Measurements from ENCODE around the gene CYP4F11. TPM values are rescaled to one million over a fixed set of nuclear protein-coding genes. Genes with fewer than 3 reads are reported as not detected.

The CYP4F11 gene
- total and polyA plus RNA-seq, 2 of the 4 experiments (the other 2 are of a cell fraction), result not detected

DNA sequence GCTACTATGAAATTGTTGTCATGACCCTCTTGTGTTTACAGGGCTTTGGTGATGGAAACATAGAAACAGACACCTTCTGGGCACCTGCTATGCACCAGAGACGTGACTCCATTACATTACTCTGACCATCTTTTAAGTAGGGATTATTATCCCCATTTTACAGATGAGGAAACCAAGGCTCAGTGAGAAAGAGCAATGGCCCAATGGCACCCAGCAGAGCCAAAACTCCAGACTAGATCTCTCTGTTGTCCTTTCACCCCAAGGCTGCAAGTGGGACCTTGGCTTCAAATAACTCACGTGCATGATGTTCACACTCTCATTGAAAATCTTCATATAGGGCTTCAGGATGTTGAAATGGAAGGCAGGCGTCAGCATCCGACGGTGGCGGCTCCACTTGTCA is 42.3 kb downstream of the CYP4F11 start:
- intact Hi-C loops (cut with micrococcal nuclease) (no loop called here), dilution Hi-C loops (cut with HindIII; ENCODE audit: low sequenced_read_pairs, unreplicated experiment) (no loop called here), in situ Hi-C loops (cut with MboI; ENCODE audit: low sequenced_read_pairs) (no loop called here)
- Histone ChIP-seq H3K9me3 (ENCODE audit: control insufficient read depth, insufficient read depth, low read length) (peaks cover 20% of the 10 kb centered on the region; the same call in 1 of the 2 replicates), H4K5ac (ENCODE audit: low read depth, low read length) (no peak overlapping the region), H3K36me3 (ENCODE audit: control insufficient read depth, insufficient read depth, low read length) (no peaks in the 10 kb centered on the region), H2BK20ac (ENCODE audit: low read depth, low read length) (no peak overlapping the region), H3K79me1 (ENCODE audit: low read depth in 1 of 2, low read length in 2 of 2) (no peaks in the 10 kb centered on the region), H3K4ac (ENCODE audit: low read depth, low read length) (no peak overlapping the region), H3K4me2 (ENCODE audit: low read depth, low read length) (no peak overlapping the region), H2AK9ac (replicated peaks; ENCODE audit: low read depth, low read length, poor library complexity) (no peak overlapping the region), H3K9ac (ENCODE audit: low read depth, low read length) (no peak overlapping the region), H2AK5ac (ENCODE audit: low read depth, low read length) (no peak overlapping the region), H3K27ac (ENCODE audit: insufficient read depth, low read length) (no peak overlapping the region), H3K9me1 (ENCODE audit: insufficient read depth, low read length) (no peaks in the 10 kb centered on the region), H2AFZ (replicated peaks; ENCODE audit: low read length, poor library complexity) (no peak overlapping the region), H3K23ac (ENCODE audit: low read depth, low read length) (no peak overlapping the region), H3K56ac (ENCODE audit: extremely low read depth, insufficient read depth, low read length) (no peak overlapping the region), H3K4me1 (ENCODE audit: control insufficient read depth, insufficient read depth, low read length) (no peaks in the 10 kb centered on the region), H4K91ac (ENCODE audit: insufficient read depth, low read depth, low read length) (no peak overlapping the region), H2BK15ac (ENCODE audit: low read depth, low read length) (no peak overlapping the region), H3K18ac (ENCODE audit: low read depth, low read length) (no peak overlapping the region), H4K8ac (ENCODE audit: low read depth in 2 of 2, low read length in 2 of 2) (no peak overlapping the region), H2BK120ac (ENCODE audit: low read depth, low read length) (no peak overlapping the region), H4K20me1 (ENCODE audit: insufficient read depth, low read length) (no peaks in the 10 kb centered on the region), H3K27me3 (ENCODE audit: control insufficient read depth, insufficient read depth, low read length) (no peaks in the 10 kb centered on the region), H3K4me3 (ENCODE audit: insufficient read depth, low read depth, low read length) (no peak overlapping the region), H3K14ac (replicated peaks; ENCODE audit: low read depth, low read length) (no peak overlapping the region), H2BK5ac (ENCODE audit: low read depth, low read length, poor library complexity, severe bottlenecking) (no peak overlapping the region)
- no peak for DNase-seq
- POLR2A ChIA-PET (ENCODE audit: unreplicated experiment), result no interaction called here
- CTCF ChIA-PET, result no interaction called here
- BruUV-seq (replicated peaks), result no TSS peak
- no peak for TF ChIP-seq SMC3 (IDR thresholded peaks at IDR 0.05; ENCODE audit: low read depth, low read length)
- TF ChIP-seq MXI1 (IDR thresholded peaks at IDR 0.05; ENCODE audit: borderline replicate concordance, low read depth, low read length), result no peak
- TF ChIP-seq RAD21 (IDR thresholded peaks at IDR 0.05; ENCODE audit: low read length), result no peak
- no peak for TF ChIP-seq NFE2L2 (IDR thresholded peaks at IDR 0.05; ENCODE audit: low read depth, low read length)
- TF ChIP-seq BHLHE40 (IDR thresholded peaks at IDR 0.05; ENCODE audit: low read depth, low read length), result no peak
- TF ChIP-seq, protein P1, sequence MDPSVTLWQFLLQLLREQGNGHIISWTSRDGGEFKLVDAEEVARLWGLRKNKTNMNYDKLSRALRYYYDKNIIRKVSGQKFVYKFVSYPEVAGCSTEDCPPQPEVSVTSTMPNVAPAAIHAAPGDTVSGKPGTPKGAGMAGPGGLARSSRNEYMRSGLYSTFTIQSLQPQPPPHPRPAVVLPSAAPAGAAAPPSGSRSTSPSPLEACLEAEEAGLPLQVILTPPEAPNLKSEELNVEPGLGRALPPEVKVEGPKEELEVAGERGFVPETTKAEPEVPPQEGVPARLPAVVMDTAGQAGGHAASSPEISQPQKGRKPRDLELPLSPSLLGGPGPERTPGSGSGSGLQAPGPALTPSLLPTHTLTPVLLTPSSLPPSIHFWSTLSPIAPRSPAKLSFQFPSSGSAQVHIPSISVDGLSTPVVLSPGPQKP (IDR thresholded peaks at IDR 0.05; ENCODE audit: borderline replicate concordance, low read depth, low read length), result no peak
- TF ChIP-seq, protein P2, sequence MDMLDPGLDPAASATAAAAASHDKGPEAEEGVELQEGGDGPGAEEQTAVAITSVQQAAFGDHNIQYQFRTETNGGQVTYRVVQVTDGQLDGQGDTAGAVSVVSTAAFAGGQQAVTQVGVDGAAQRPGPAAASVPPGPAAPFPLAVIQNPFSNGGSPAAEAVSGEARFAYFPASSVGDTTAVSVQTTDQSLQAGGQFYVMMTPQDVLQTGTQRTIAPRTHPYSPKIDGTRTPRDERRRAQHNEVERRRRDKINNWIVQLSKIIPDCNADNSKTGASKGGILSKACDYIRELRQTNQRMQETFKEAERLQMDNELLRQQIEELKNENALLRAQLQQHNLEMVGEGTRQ (IDR thresholded peaks at IDR 0.05; ENCODE audit: low read depth, low read length), result no peak
- TF ChIP-seq CEBPB (IDR thresholded peaks at IDR 0.05; ENCODE audit: low read depth, low read length), result no peak
- TF ChIP-seq RFX5 (IDR thresholded peaks at IDR 0.05; ENCODE audit: low read depth, low read length), result no peak
- TF ChIP-seq, protein P3, sequence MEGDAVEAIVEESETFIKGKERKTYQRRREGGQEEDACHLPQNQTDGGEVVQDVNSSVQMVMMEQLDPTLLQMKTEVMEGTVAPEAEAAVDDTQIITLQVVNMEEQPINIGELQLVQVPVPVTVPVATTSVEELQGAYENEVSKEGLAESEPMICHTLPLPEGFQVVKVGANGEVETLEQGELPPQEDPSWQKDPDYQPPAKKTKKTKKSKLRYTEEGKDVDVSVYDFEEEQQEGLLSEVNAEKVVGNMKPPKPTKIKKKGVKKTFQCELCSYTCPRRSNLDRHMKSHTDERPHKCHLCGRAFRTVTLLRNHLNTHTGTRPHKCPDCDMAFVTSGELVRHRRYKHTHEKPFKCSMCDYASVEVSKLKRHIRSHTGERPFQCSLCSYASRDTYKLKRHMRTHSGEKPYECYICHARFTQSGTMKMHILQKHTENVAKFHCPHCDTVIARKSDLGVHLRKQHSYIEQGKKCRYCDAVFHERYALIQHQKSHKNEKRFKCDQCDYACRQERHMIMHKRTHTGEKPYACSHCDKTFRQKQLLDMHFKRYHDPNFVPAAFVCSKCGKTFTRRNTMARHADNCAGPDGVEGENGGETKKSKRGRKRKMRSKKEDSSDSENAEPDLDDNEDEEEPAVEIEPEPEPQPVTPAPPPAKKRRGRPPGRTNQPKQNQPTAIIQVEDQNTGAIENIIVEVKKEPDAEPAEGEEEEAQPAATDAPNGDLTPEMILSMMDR (conservative IDR thresholded peaks at IDR 0.05; ENCODE audit: low read depth, low read length), result no peak
- TF ChIP-seq RCOR1 (IDR thresholded peaks at IDR 0.05; ENCODE audit: insufficient replicate concordance, low read length), result no peak
- no peak for TF ChIP-seq FOS (IDR thresholded peaks at IDR 0.05; ENCODE audit: low read depth, low read length)
- TF ChIP-seq MAZ (IDR thresholded peaks at IDR 0.05; ENCODE audit: borderline replicate concordance, low read depth, low read length), result no peak
- TF ChIP-seq MAFK (IDR thresholded peaks at IDR 0.05; ENCODE audit: low read depth, low read length), result no peak
- WGBS, 2 experiments (ENCODE audit: extremely low coverage in 2 of 2, insufficient read length in 1 of 2), result no CpG with 5 or more reads among the region's 6 CpGs
- ATAC-seq (ENCODE audit: low read depth), result no peak

Data from IMR-90 (cell line).